Stimulated activated CD4-positive, alpha-beta T cell treated with anti-CD3 and anti-CD28 coated beads, TNF-alpha, amount 100 ng/mL, for 1 hour (primary cell): ENCODE data around the gene LAMA2.

ENCODE experiments used
- DNase-seq, 3 donors: peaks; one replicate each; pipeline ENCODE4 v3.0.0-alpha.2; 2020; ENCODE audit warnings: low read depth in 3 of 3, low spot score in 1 of 3

The LAMA2 gene

DNA sequence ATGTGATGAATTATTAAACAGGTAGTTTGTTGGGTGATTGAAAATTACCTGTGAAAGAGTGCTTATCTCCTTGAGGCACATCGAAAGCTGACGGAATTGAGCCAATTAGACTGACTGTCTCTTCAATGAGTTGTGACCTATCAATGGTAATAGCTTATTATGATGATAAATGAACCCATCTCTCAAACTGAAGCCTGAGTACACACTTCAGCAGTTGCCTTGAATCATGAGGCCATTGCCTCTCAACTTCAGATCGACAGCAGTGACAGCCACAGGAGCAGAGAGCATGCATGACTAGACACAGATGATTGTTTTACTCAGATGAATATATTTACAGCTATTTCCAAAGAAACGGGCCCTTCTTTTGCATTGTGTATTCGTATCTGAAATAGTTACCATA, 323.9 kb downstream of the LAMA2 start:
- DNase-seq = no peak

- DNase-seq = no peak
Measured at GRCh38 chr6:129207832-129208231, 324.9 kb downstream of the LAMA2 start.

- DNase-seq = no peak
Measured at GRCh38 chr6:129208415-129209034, 325.6 kb downstream of the LAMA2 start.

GRCh38 chr6:129209355-129209754, 326.4 kb downstream of the LAMA2 start:
- no peak for DNase-seq

GRCh38 chr6:129210684-129211083, 327.7 kb downstream of the LAMA2 start:
- no peak for DNase-seq

GRCh38 chr6:129211626-129212025, 328.7 kb downstream of the LAMA2 start:
- no peak for DNase-seq

DNA sequence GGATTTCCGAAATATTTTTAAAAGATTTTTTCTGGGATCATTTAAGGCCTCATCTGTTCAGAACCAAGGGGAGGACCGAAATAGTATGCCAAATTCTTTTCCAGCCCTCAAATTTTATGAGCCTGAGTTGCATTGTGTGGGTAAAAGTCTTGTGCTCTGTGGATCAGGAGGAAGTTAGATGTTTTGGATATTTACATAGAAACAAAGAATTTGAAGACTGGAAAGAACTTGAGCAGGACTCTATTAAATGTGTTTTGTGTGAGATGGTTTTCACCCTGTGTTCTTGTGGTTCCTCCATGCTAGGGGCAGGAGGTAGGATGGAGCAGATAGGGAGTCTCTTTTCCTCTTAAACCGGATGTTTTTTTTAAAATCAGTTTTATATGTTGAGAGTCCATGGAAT, 329.1 kb downstream of the LAMA2 start:
- no peak for DNase-seq

DNA sequence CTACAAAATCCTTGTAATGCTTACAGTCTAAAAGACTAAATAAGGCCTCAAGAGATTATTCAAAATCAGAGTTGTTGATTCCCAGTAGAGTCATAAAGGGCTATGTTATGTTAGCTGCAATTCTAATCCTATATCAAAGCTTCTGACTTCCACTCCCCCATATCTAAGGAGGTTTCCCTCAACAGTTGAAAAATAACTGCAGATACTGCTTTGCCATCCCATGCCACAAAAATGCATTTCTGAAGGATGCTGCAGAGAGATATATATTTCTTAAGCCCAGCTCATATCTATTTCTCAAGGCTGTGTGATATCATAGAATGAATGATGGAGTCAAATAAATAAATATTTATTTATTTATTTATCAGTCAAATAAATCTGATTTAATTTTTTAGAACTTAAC, 332.3 kb downstream of the LAMA2 start:
- DNase-seq = no peak

DNA sequence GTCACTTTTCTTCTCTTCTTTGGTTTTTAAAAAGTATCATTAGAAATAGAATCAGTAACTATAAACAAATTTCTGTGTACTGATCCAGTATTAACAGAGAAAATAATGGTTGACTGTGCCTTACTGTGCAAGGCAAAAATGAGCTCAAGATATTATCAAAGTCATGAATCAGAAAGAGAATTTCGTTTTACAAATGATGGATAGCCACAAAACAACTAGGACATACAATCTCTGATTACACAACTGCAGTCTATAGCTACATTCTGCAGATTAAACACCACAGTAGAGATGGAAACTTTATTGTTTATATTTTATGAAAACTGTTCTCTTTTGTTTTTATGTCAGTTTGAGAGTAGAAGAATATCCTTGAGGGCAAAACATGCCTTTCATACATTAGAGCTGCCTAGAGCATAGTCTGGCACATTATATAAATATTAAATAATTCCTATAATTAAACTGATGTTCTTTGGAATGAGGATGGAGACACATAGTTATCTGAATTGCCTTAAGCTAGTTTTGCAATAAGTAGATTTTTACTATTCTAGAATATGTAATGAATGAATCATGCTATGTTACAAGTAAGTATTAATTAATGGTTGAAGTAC, 333.1 kb downstream of the LAMA2 start:
- DNase-seq = no peak

DNA sequence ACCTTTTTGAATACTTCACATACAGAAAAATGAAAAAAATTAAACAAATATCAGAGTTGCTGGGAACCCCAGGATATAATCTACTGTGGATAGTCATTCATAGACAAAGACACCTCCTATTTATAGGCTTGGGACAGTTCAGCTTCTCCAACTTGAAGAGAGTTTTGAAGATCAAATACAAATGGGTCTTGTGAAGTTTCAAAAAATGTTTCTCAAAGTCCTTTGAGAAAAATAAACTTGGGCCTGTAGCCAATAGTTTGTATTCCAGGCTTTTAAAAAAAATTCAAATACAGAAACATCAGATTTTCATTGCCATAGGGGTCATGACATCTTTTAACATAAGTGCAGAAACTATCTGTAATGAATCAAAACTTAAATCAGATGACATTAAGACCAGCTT, 334.8 kb downstream of the LAMA2 start:
- DNase-seq = no peak

GRCh38 chr6:129233458-129234134, 350.7 kb downstream of the LAMA2 start:
- DNase-seq = no peak

GRCh38 chr6:129235167-129236000, 352.4 kb downstream of the LAMA2 start:
- no peak for DNase-seq

DNA sequence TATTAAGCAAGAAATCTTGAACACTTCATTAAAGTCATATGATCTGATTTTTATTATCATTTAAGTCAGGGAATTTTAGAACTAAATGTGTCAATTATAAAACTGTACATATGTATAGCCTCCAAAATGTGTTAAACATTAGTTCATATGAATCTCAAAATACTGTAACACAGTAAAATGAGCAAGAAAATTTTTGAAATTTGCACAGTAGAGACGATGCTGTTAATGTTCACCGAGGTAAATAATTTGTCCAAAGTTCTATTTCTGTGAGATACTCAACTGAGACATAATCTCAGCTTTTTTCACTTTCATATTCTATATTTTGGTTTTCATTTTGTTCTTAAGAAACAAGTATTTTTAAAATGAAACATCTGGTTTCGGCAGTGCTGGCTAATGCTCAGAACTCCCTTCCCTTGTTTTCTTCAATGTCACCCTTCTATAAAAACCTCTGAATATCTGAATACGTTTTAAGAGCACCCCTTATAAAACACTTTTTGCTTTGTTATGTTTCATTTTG, 353.1 kb downstream of the LAMA2 start:
- no peak for DNase-seq

DNA sequence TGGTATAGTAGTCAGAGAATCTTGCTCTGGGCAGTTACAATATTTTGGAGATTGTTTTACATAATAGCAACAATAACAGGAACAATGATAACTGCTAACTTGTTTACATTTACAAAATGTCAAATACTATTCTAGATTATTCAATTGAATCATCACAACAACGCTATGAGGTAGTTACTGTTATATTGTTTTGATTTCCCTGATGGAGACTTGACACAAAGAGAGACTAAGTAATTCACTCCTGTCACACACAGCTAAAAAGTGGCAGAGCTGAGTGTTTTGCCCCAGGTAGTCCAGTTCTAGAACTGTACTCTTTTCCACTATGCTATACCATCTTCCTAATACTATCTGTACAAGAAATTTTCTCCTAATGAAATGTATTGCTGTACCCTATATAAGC, 356.1 kb downstream of the LAMA2 start:
- no peak for DNase-seq

DNA sequence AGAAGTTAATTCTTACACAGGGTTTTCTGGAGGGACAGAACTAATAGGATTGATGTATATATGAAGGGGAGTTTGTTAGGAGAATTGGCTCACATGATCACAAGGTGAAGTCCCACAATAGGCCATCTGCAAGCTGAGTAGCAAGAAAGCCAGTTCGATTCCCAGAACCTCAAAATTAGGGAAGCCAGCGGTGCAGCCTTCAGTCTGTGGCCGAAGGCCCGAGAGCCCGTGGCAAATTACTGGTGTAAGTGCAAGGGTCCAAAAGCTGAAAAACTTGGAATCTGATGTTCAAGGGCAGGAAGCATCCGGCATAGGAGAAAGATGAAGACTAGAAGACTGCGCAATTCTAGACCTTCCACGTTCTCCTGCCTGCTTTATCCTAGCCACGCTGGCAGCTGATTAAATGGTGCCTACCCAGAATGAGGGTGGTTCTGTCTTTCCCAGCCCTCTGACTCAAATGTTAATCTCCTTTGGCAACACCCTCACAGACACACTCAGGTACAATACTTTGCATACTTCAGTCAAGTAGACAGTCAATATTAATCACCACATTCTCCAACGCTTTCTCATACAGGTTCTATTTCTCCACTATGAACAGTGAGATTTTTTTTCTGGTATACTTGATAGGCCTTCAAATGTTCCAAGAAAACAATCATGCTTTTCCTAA, 357.0 kb downstream of the LAMA2 start:
- no peak for DNase-seq

- no peak for DNase-seq
Measured at GRCh38 chr6:129240492-129240853, 357.5 kb downstream of the LAMA2 start.

GRCh38 chr6:129242546-129242945, 359.6 kb downstream of the LAMA2 start:
- DNase-seq = no peak

GRCh38 chr6:129243377-129243776, 360.4 kb downstream of the LAMA2 start:
- no peak for DNase-seq

DNA sequence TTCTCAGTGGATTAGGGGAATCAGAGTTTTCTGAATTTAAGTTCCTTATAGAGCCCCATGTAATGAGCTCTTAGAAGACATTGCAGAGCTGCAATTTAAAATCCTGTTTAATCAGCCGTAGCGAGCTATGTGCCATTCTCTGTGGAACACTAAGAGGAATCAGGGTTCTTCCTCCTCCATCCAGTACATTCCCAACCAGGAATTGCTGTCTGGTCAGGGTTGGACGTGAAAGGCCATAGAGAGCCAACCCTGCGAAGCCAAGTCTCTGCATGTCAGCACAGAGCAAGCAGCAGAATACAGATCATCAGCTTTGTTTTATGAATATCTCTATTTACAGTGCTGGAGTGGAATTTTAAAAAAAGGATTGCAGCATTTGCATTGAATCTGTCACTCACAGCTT, 366.0 kb downstream of the LAMA2 start:
- DNase-seq = no peak

DNA sequence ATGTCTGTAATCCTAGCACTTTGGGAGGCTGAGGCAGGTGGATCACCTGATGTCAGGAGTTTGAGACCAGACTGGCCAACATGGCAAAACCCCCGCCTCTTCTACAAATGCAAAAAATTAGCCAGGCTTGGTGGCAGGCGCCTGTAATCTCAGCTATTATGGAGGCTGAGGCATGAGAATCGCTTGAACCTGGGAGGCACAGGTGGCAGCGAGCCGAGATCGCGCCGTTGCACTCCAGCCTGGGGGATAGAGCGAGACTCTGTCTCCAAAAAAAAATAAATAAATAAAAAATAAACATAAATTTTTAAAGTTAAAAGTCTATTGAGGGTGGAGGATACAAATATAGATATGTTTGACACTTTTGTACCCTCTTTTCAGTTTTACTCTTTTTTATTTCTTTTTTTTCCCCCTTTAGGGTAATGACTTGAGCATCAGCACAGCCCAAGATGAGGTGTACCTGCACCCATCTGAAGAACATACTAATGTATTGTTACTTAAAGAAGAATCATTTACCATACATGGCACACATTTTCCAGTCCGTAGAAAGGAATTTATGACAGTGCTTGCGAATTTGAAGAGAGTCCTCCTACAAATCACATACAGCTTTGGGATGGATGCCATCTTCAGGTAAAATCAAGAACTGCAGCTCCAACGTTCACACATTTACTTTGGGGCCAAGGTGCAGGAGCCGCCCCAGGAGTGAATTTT, 368.9 kb downstream of the LAMA2 start:
- peak in 1 of 3 donors; percentile 0 for DNase-seq
